RWPE2 (cell line): ENCODE results near the gene RBM20.

Source experiments
- ATAC-seq: fragments of 200-7000 bp; cut with Tn5 transposase; 3 replicates; pipeline ENCODE4 v1.9.1; 2021; ENCODE audit warnings: low read depth
- DNase-seq: peaks from one replicate; pipeline ENCODE4 v3.0.0-alpha.2; 2020; ENCODE audit warnings: low spot score
- H3K27ac ChIP-seq: fragments of 450-650 bp; 2 replicates; pipeline ENCODE4 v1.5.1; 2017; ENCODE audit warnings: mild to moderate bottlenecking; ENCODE audit not compliant: poor library complexity, severe bottlenecking
- H3K27me3 ChIP-seq: fragments of 250-450 bp; sonication (Bioruptor Pico); 2 replicates; pipeline ENCODE4 v1.5.1; 2021; ENCODE audit warnings: mild to moderate bottlenecking, moderate library complexity; ENCODE audit not compliant: insufficient read depth, poor library complexity, severe bottlenecking
- H3K36me3 ChIP-seq: fragments of 250-450 bp; sonication (Bioruptor Pico); 2 replicates; pipeline ENCODE4 v1.5.1; 2020; ENCODE audit warnings: low read depth, mild to moderate bottlenecking, moderate library complexity
- H3K4me1 ChIP-seq: fragments of 250-450 bp; sonication (Bioruptor Pico); 2 replicates; pipeline ENCODE4 v1.5.1; 2021; ENCODE audit warnings: mild to moderate bottlenecking, moderate library complexity; ENCODE audit not compliant: insufficient read depth, poor library complexity, severe bottlenecking
- H3K4me3 ChIP-seq: fragments of 250-450 bp; sonication (Bioruptor Pico); 2 replicates; pipeline ENCODE4 v1.5.1; 2021; ENCODE audit warnings: mild to moderate bottlenecking, moderate library complexity; ENCODE audit not compliant: severe bottlenecking
- H3K9me3 ChIP-seq: fragments of 250-450 bp; sonication (Bioruptor Pico); 2 replicates; pipeline ENCODE4 v1.5.1; 2021; ENCODE audit warnings: mild to moderate bottlenecking, moderate library complexity; ENCODE audit not compliant: severe bottlenecking
- TF ChIP-seq, protein P1 (sequence below): fragments of 450-650 bp; IDR thresholded peaks from one replicate; pipeline ENCODE4 v1.5.1; 2017; ENCODE audit warnings: mild to moderate bottlenecking, moderate library complexity; ENCODE audit not compliant: poor library complexity, severe bottlenecking

The RBM20 gene

DNA sequence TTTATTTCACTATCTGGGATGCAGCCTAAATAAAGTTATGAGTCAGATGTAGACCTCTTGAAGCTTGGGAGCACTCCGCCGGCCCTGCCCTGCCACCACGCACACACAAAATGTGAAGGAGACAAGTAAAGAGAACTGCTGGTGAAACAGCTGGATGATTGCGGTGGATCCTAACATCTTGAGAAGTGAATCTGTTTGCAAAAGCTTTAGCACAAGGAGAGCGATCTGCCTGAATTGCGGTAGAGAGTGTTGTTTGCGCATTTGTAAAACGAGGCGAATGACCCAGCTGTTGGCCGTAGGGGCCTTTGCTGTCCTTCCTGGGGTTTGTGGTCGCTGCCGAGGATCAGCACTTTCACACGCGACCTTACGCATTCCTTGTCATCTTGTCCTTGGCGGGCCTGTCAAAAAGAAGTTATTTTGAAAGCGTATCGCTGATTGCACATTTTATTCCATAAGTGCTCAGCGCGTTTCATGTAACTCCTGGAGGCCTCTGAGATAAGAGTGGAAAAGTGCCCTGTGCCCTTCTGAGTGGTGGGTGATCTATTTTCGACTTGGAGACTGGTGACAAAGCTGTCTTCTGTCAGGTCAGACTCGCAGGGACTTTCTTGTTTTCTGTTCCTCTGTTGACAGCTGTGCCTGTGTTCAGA is 40.8 kb downstream of the RBM20 start:
- TF ChIP-seq, protein P1, sequence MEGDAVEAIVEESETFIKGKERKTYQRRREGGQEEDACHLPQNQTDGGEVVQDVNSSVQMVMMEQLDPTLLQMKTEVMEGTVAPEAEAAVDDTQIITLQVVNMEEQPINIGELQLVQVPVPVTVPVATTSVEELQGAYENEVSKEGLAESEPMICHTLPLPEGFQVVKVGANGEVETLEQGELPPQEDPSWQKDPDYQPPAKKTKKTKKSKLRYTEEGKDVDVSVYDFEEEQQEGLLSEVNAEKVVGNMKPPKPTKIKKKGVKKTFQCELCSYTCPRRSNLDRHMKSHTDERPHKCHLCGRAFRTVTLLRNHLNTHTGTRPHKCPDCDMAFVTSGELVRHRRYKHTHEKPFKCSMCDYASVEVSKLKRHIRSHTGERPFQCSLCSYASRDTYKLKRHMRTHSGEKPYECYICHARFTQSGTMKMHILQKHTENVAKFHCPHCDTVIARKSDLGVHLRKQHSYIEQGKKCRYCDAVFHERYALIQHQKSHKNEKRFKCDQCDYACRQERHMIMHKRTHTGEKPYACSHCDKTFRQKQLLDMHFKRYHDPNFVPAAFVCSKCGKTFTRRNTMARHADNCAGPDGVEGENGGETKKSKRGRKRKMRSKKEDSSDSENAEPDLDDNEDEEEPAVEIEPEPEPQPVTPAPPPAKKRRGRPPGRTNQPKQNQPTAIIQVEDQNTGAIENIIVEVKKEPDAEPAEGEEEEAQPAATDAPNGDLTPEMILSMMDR: no peak
- DNase-seq (no peak), ATAC-seq (no peak)
- Histone ChIP-seq H3K27me3 (peaks cover 7% of the 10 kb centered on the region), H3K27ac (no peak overlapping the region), H3K36me3 (no peaks in the 10 kb centered on the region), H3K4me1 (no peaks in the 10 kb centered on the region), H3K9me3 (no peaks in the 10 kb centered on the region), H3K4me3 (no peak overlapping the region)

DNA sequence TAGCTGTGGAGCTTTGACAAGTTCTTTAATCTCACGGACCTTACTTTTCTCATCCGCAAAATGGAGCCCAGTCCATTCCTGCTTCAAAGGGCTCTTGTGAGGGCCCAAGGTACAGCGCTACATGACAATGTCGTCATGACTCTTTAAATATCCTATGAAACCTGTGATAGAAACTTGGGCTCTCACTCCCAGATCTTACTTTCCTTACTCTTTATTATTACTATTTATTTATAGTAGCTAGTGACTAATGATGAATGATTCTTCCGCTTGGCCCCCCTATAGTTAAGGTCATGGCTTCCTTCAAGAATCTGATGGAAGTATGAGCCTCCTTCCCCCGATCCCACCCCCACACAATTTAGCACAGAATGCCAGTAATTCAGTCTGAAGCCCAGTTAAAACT is 41.9 kb downstream of the RBM20 start:
- TF ChIP-seq, protein P1: no peak
- DNase-seq: no peak
- H3K4me3 ChIP-seq: no peak overlapping the region
- peaks cover 7% of the 10 kb centered on the region for H3K27me3 ChIP-seq
- H3K27ac ChIP-seq: no peak overlapping the region
- ATAC-seq: no peak
- H3K36me3 ChIP-seq: no peaks in the 10 kb centered on the region
- H3K9me3 ChIP-seq: no peaks in the 10 kb centered on the region
- H3K4me1 ChIP-seq: no peaks in the 10 kb centered on the region

DNA sequence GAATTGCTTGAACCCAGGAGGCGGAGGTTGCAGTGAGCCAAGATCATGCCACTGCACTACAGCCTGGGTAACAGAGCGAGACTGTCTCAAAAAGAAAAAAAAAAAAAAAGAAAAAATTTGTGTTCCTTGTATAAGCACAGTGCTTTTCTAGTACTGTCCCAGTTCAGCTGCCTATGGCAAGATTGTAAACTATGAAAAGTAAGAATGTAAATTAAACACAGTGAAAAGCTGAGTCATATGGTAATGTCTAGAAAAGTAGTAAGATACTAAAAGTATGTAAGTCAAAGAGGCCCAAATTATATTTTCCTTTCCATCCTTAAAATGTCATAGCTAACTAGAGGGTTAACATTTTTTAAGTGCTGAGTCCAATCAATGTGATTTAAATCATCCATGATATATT is 42.8 kb downstream of the RBM20 start:
- TF ChIP-seq, protein P1: no peak
- peaks cover 7% of the 10 kb centered on the region for H3K27me3 ChIP-seq
- no peaks in the 10 kb centered on the region for H3K9me3 ChIP-seq
- H3K36me3 ChIP-seq: no peaks in the 10 kb centered on the region
- ATAC-seq (no peak), DNase-seq (no peak)
- H3K4me3 ChIP-seq: no peak overlapping the region
- H3K27ac ChIP-seq: no peak overlapping the region
- H3K4me1 ChIP-seq: no peaks in the 10 kb centered on the region

DNA sequence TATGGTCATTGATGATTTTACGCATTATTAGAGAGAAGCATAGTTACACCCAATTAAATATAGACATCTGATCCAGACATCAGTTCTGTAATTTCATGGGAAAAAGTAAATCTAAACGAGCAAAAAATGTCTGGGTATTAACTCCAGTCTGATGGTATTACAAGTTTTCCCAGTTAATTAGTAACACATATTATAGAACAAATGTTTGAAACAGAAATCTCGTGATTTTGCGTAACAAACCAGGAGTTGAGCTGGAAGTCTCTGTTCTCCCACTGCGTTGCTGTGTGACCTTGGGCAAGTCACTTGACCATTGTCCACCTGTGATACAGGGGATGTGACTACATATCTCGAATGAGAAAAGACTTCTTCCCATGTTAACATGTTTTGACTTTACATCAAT is 43.3 kb downstream of the RBM20 start:
- Histone ChIP-seq H3K4me3 (no peak overlapping the region), H3K27ac (no peak overlapping the region), H3K27me3 (peaks cover 7% of the 10 kb centered on the region), H3K36me3 (no peaks in the 10 kb centered on the region), H3K4me1 (no peaks in the 10 kb centered on the region), H3K9me3 (no peaks in the 10 kb centered on the region)
- TF ChIP-seq, protein P1: no peak
- ATAC-seq: no peak
- DNase-seq: no peak

DNA sequence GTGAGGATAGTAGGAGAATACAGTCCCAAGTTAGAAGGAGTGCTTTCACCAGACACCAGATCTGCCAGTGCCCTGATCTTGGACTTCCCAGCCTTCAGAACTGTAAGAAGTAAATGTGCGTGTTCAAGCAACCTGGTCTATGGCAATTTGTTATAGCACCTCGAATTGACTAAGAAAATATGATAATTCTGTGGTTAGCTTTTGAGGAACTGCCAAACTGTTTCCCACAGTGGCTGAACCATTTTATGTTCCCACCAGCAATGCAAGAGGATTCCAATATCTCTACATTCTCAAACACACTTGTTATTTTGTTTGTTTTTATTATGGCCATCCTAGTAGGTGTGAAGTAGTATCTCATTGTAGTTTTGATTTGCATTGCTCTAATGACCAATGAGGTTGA is 47.0 kb downstream of the RBM20 start:
- no peak overlapping the region for H3K27ac ChIP-seq
- H3K36me3 ChIP-seq: no peaks in the 10 kb centered on the region
- TF ChIP-seq, protein P1: no peak
- H3K9me3 ChIP-seq: no peaks in the 10 kb centered on the region
- no peak overlapping the region for H3K4me3 ChIP-seq
- H3K27me3 ChIP-seq: no peaks in the 10 kb centered on the region
- no peak for ATAC-seq
- no peaks in the 10 kb centered on the region for H3K4me1 ChIP-seq
- no peak for DNase-seq
